ENCODE results near the gene NR1D1. TPM values are rescaled to one million over a fixed set of nuclear protein-coding genes. Genes with fewer than 3 reads are reported as not detected.

NR1D1 gene
- total RNA-seq, 1 donor from 2014 or later, result 6.6 TPM

DNA sequence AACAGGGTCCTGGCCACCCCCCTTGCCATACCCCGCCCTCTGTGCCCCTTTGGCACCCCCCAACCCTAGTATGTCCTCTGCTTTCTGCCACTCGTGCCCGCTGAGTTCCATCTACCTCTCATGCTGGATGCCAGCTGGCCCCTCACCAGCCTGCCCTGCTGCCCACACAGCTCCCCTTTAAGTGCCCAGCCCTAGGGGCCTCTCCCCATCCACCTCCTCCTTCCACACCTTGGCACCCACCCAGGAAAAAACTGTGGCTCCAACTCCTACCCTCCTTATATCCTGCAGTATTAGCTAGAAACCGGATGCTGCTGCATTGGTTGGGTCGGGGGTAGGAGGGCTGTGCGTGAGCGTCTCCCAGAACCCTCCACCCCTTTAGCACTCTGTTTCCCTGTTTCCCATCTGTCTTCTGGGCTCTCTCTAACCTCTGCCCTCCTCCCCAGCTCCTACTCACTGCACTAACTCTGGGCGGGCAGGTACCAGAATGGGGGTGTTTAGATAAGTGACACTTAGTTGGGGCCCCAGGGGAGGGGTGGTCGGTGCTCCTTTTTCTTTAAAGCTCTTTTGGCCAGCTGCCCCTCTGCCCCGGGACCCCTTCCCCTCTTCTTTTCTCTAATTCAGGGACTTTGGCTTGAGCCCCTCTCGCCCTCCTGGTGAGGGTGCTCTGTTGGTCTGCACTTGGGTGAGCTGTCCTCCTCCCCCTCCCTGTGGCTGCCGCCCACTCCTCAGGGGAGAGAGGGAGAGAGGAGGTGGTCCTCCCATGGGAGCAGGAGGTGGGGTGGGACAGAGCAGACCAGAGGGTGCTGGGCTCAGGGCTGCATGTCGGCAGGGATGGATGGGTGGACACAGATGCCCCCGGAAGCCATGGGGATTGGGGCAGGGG, 9.9 kb downstream of the NR1D1 start:
- no peak overlapping the region for H3K27ac Mint-ChIP-seq

DNA sequence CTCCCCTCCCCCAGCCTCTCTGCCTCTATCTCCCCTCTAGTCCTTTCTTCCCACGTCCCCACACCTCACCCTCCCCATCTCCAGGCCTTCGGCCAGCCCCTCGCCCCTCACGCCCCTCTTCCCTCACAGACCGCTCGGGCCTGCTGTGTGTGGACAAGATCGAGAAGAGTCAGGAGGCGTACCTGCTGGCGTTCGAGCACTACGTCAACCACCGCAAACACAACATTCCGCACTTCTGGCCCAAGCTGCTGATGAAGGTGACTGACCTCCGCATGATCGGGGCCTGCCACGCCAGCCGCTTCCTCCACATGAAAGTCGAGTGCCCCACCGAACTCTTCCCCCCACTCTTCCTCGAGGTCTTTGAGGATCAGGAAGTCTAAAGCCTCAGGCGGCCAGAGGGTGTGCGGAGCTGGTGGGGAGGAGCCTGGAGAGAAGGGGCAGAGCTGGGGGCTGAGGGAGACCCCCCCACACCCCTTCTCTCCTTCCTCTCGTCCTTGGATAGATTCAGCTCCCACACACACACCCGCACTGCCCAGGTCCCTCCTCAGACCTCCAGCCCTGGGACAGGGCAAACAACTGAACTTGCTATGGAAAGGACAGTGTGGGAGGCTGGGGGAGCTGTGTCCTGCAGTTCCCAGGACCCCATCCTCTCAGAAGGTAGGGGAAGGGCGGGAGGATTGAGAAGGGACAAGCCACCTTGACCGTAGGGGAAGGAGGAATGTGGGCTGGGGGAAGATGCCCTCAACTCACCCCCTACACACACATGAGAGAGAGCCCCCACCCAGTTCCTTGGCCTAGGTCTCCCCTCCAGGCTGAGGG, 11.1 kb downstream of the NR1D1 start:
- peaks cover 4% of the 10 kb centered on the region for H3K4me1 Mint-ChIP-seq (ENCODE audit: low read depth)
- H3K27me3 Mint-ChIP-seq (ENCODE audit: low read depth), result no peaks in the 10 kb centered on the region
- peaks cover 14% of the 10 kb centered on the region for H3K36me3 Mint-ChIP-seq (ENCODE audit: low read depth)
- no peak for DNase-seq (ENCODE audit: low spot score)
- H3K4me3 Mint-ChIP-seq (ENCODE audit: low read depth), result no peak overlapping the region
- no peak overlapping the region for H3K27ac Mint-ChIP-seq
- intact Hi-C loops (cut with micrococcal nuclease), result no loop called here
- H3K9me3 Mint-ChIP-seq, result no peaks in the 10 kb centered on the region

More for the DNA sequence above, 9.9 kb downstream of the NR1D1 start:
- peaks cover 22% of the 10 kb centered on the region for H3K36me3 Mint-ChIP-seq (ENCODE audit: low read depth)
- no peaks in the 10 kb centered on the region for H3K27me3 Mint-ChIP-seq (ENCODE audit: low read depth)
- no peak for DNase-seq (ENCODE audit: low spot score)
- H3K9me3 Mint-ChIP-seq, result no peaks in the 10 kb centered on the region
- peaks cover 13% of the 10 kb centered on the region for H3K4me1 Mint-ChIP-seq (ENCODE audit: low read depth)
- no peak overlapping the region for H3K4me3 Mint-ChIP-seq (ENCODE audit: low read depth)
- intact Hi-C loops (cut with micrococcal nuclease), result loop anchor here (10.0 kb wide), 1 partner anchor 136 kb away; no protein-coding TSS in a partner anchor

DNA sequence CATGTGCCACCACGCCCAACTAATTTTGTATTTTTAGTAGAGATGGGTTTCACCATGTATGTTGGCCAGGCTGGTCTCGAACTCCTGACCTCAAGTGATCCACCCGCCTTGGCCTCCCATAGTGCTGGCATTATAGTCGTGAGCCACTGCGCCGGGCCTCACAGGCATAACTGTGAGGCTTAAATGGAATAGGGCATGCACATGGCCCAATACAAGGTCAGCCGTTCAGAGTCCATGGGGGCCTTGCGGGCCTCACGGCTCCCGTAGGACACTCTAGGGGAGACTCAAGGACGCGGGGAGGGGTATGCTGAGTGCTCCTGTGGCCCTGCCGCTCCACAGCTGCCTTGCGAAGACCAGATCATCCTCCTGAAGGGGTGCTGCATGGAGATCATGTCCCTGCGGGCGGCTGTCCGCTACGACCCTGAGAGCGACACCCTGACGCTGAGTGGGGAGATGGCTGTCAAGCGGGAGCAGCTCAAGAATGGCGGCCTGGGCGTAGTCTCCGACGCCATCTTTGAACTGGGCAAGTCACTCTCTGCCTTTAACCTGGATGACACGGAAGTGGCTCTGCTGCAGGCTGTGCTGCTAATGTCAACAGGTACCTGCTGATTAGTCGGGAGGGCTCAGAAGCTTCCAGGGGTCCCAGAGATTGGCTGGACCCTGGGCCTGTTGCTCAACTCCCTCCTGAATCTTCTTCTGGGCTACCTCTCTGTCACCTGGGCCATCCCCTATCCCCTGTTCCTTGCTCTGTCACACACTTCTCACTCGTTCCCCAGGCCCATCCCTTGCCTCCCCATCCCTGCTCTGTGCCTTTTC, 12.3 kb downstream of the NR1D1 start:
- no peak overlapping the region for H3K27ac Mint-ChIP-seq

DNA sequence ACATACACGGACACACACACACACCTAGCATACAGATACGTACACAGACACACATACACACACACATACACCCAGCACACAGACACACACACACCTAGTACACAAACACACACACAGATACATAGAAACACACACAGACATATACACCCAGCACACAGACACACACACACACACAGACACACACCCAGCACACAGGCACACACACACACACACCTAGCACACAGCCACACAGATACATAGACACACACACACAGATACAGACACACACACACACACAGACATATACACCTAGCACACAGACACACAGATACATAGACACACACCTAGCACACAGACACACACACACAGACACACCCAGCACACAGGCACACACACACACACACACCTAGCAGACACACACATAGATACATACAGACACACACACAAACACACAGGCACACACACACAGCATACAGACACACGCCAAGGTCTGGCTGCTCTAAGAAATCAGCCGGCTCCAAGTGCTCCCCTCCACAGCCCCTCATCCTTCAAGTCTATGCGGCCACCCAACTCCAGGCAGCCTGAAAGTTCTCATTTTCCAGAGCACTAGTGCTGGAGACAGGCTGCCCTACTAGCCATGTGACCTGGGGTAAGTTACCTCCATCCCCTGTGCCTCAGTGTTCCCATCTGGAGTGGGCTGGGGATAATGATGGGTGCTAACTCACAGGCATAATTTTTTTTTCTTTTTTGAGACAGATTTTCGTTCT, 13.2 kb downstream of the NR1D1 start:
- H3K27ac Mint-ChIP-seq, result no peak overlapping the region
- no peak overlapping the region for H3K4me3 Mint-ChIP-seq (ENCODE audit: low read depth)
- no peaks in the 10 kb centered on the region for H3K9me3 Mint-ChIP-seq
- no peaks in the 10 kb centered on the region for H3K27me3 Mint-ChIP-seq (ENCODE audit: low read depth)
- no peaks in the 10 kb centered on the region for H3K4me1 Mint-ChIP-seq (ENCODE audit: low read depth)
- intact Hi-C loops (cut with micrococcal nuclease), result no loop called here
- peaks cover 4% of the 10 kb centered on the region for H3K36me3 Mint-ChIP-seq (ENCODE audit: low read depth)
- no peak for DNase-seq (ENCODE audit: low spot score)

More for the DNA sequence above, 12.3 kb downstream of the NR1D1 start:
- intact Hi-C loops (cut with micrococcal nuclease), result no loop called here
- H3K27me3 Mint-ChIP-seq (ENCODE audit: low read depth), result no peaks in the 10 kb centered on the region
- no peaks in the 10 kb centered on the region for H3K9me3 Mint-ChIP-seq
- H3K4me1 Mint-ChIP-seq (ENCODE audit: low read depth), result no peaks in the 10 kb centered on the region
- peaks cover 4% of the 10 kb centered on the region for H3K36me3 Mint-ChIP-seq (ENCODE audit: low read depth)
- H3K4me3 Mint-ChIP-seq (ENCODE audit: low read depth), result no peak overlapping the region
- no peak for DNase-seq (ENCODE audit: low spot score)

DNA sequence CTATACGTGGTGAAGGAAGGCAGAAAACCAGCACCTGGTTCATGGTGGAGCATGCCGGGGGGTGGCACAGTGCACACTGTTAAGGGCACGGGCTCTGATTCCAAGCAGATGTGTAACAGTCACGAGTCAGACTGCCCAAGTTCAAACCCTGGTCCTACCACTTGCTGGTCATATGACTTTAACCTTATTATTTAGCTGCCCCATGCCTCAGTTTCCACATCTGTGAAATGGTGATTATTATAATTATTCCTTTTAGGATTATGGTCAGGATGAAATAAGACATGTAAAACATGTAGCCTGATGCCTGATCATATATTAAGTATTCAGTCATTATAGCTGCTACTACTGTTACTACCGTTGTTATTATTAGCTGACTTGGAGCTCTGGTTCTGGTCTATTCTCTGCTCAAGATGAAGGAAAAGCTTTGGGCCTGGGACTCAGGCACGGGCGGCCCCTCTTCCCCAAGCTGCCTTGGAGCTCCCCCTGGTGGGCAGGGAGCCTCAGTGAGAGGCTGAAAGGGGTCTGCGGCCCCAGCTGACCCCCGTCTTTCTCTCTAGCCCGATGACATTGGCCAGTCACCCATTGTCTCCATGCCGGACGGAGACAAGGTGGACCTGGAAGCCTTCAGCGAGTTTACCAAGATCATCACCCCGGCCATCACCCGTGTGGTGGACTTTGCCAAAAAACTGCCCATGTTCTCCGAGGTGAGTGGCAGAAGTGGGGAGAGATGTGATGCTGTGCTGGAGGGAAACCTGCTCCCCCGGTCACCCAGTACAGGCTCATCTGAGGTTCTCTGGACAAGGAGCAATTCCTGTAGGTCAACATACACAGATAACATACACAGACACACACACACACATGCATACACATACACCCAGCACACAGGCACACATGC, 14.0 kb downstream of the NR1D1 start:
- Mint-ChIP-seq H3K36me3 (ENCODE audit: low read depth) (peaks cover 4% of the 10 kb centered on the region), H3K4me1 (ENCODE audit: low read depth) (no peaks in the 10 kb centered on the region), H3K27ac (no peak overlapping the region), H3K27me3 (ENCODE audit: low read depth) (no peaks in the 10 kb centered on the region), H3K4me3 (ENCODE audit: low read depth) (no peak overlapping the region), H3K9me3 (no peaks in the 10 kb centered on the region)
- intact Hi-C loops (cut with micrococcal nuclease), result loop anchor here (1.0 kb wide), 1 partner anchor 73 kb away; no protein-coding TSS in a partner anchor
- DNase-seq (ENCODE audit: low spot score), result no peak

DNA sequence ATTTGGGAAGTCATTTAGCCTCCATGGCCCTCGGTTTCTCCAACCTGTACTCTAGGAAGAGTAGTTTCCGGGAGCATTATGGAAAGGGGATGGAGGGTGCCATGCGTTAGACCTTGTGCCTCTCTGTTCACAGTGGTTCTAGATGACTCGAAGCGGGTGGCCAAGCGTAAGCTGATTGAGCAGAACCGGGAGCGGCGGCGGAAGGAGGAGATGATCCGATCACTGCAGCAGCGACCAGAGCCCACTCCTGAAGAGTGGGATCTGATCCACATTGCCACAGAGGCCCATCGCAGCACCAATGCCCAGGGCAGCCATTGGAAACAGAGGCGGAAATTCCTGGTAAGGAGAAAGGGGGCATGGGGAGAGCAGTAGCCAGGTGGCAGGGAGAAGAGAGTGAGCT, 15.9 kb downstream of the NR1D1 start:
- no peak overlapping the region for H3K4me3 Mint-ChIP-seq (ENCODE audit: low read depth)
- intact Hi-C loops (cut with micrococcal nuclease), result no loop called here
- H3K27ac Mint-ChIP-seq, result no peak overlapping the region
- H3K9me3 Mint-ChIP-seq, result no peaks in the 10 kb centered on the region
- no peaks in the 10 kb centered on the region for H3K4me1 Mint-ChIP-seq (ENCODE audit: low read depth)
- H3K27me3 Mint-ChIP-seq (ENCODE audit: low read depth), result no peaks in the 10 kb centered on the region
- no peak for DNase-seq (ENCODE audit: low spot score)
- H3K36me3 Mint-ChIP-seq (ENCODE audit: low read depth), result peaks cover 4% of the 10 kb centered on the region

DNA sequence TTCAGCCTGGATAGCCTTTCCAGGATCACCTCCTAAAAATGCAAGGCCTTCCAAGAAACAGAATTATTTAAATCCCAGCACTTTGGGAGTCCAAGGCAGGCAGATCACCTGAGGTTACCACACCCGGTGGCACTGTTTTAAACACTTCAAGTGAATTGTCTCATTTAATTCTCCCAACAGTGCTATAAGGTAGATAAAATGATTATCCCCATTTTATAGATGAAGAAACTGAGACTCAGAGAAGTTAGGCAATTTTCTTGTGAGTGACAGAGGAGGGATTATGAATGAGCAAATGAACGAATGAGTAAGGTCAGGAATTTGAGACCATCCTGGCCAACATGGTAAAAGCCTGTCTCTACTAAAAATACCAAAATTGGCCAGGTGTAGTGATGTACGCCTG, 20.8 kb downstream of the NR1D1 start:
- DNase-seq (ENCODE audit: low spot score), result no peak
- H3K4me1 Mint-ChIP-seq (ENCODE audit: low read depth), result peaks cover 9% of the 10 kb centered on the region

DNA sequence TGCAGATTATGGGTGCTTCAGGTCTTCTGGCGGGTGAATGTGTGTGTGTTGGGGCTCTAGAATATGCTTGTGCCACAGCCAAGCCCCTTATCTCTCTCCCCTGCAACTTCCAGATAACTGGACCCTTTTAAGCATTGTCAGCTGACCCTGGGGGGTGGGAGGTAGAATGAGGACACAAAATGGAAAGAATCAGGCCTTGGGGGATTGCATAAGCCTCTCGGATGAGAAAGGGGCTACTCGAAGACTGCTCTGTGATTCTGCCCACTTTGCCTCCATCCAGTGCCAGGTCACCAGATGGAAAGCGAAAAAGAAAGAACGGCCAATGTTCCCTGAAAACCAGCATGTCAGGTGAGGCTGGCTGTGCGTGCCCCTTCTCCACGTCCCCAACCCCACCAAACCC, 23.8 kb downstream of the NR1D1 start:
- Mint-ChIP-seq H3K4me3 (ENCODE audit: low read depth) (no peak overlapping the region), H3K27ac (no peak overlapping the region), H3K36me3 (ENCODE audit: low read depth) (no peaks in the 10 kb centered on the region)

More for the DNA sequence above, 20.8 kb downstream of the NR1D1 start:
- H3K4me3 Mint-ChIP-seq (ENCODE audit: low read depth), result no peak overlapping the region
- H3K9me3 Mint-ChIP-seq, result no peaks in the 10 kb centered on the region
- intact Hi-C loops (cut with micrococcal nuclease), result no loop called here
- no peaks in the 10 kb centered on the region for H3K27me3 Mint-ChIP-seq (ENCODE audit: low read depth)
- no peak overlapping the region for H3K27ac Mint-ChIP-seq
- H3K36me3 Mint-ChIP-seq (ENCODE audit: low read depth), result peaks cover 3% of the 10 kb centered on the region

DNA sequence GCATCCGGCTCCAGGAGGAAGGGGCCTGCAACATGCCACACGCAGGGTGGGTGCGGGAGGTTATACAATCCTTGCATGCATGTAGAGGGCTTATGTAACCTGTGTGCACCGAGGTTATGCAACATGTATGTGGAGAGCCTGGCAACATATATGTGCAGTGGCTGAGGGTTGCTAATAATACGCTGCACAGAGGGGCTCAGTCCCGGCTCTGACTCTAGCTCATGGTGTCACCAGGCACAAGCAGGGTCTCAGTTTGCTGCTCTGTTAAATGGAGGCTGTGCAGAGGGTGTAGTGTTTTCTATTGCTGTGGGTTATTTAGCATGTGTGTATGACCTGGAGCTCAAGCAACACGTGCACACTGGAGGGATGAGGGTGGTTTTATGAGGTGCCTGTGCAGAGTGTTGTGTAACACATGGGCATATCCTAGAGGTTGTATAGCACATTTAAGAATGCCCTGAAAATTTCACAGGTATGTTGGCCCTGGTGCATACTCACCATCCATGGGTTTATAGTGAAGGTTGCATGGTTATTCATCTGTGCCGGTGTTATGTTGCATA, 24.4 kb downstream of the NR1D1 start:
- no peak overlapping the region for H3K4me3 Mint-ChIP-seq (ENCODE audit: low read depth)
- no peaks in the 10 kb centered on the region for H3K9me3 Mint-ChIP-seq
- H3K4me1 Mint-ChIP-seq (ENCODE audit: low read depth), result peaks cover 9% of the 10 kb centered on the region
- H3K36me3 Mint-ChIP-seq (ENCODE audit: low read depth), result no peaks in the 10 kb centered on the region
- H3K27me3 Mint-ChIP-seq (ENCODE audit: low read depth), result no peaks in the 10 kb centered on the region
- DNase-seq (ENCODE audit: low spot score), result no peak
- intact Hi-C loops (cut with micrococcal nuclease), result loop anchor here (1.0 kb wide), 1 partner anchor 63 kb away; no protein-coding TSS in a partner anchor
- H3K27ac Mint-ChIP-seq, result no peak overlapping the region

More for the DNA sequence above, 23.8 kb downstream of the NR1D1 start:
- Mint-ChIP-seq H3K9me3 (no peaks in the 10 kb centered on the region), H3K4me1 (ENCODE audit: low read depth) (peaks cover 9% of the 10 kb centered on the region), H3K27me3 (ENCODE audit: low read depth) (no peaks in the 10 kb centered on the region)
- no peak for DNase-seq (ENCODE audit: low spot score)
- intact Hi-C loops (cut with micrococcal nuclease), result no loop called here

DNA sequence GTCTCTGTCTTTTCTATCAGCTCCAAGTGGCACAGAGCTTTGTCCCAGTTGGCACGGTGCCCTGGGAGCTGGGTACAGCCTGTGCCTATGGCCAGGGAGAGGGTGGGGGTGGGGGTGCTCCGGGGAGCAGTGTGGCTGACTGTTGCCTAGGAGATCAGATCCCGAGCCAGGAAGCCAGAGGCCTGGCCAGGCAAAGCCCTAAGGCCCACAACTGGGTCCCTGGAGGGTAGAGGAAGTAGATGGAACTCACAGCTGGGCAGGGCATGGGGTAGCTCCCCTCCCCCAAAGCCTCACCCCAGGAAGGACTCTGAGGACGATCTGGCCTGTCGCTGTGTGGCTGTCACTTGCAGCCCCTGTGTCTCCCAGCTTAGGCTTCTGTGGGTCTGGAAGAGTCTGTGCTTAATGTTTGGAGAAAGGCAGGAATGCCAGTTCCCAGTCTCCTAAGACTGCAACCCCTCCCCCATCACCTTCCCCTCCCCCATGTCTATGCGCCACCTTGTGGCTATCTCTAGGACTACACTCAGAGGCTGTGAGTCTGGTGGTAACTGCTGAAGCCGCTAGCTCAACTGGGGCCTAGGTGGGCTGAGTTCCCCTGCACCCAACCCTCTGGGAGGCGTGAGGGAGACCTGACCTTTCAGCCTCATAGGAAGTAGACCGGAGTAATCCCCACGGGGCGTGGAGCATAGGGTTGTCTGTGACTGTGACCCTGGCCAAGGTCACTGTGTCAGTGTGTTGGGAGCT, 25.0 kb downstream of the NR1D1 start:
- peaks cover 9% of the 10 kb centered on the region for H3K4me1 Mint-ChIP-seq (ENCODE audit: low read depth)
- no peaks in the 10 kb centered on the region for H3K36me3 Mint-ChIP-seq (ENCODE audit: low read depth)
- DNase-seq (ENCODE audit: low spot score), result peak; percentile 54
- no peaks in the 10 kb centered on the region for H3K27me3 Mint-ChIP-seq (ENCODE audit: low read depth)
- no peak overlapping the region for H3K4me3 Mint-ChIP-seq (ENCODE audit: low read depth)
- H3K9me3 Mint-ChIP-seq, result no peaks in the 10 kb centered on the region
- no peak overlapping the region for H3K27ac Mint-ChIP-seq
- intact Hi-C loops (cut with micrococcal nuclease), result loop anchor here (1.0 kb wide), 1 partner anchor 62 kb away; no protein-coding TSS in a partner anchor
